HG02798 (cell line): ENCODE measurements around the gene LTBR.
A peak's percentile ranks its signal among the peaks of the same experiment; 100 is the strongest.
"Not testable (repeated sequence)": the region's sequence is repeated elsewhere in the genome, so short reads cannot be mapped to it uniquely, and the experiment has no call there.

Experiments used
- ATAC-seq: cut with Tn5 transposase; IDR thresholded peaks from one replicate; pipeline ENCODE4 v1.9.1; 2021; ENCODE audit warnings: mild to moderate bottlenecking; ENCODE audit not compliant: unreplicated experiment, poor library complexity

LTBR gene

GRCh38 chr12:6420364-6420763 lies 36.4 kb downstream of the LTBR start:
- no peak for ATAC-seq

- peak; percentile 46 for ATAC-seq
Measured at GRCh38 chr12:6423267-6424007, 39.5 kb downstream of the LTBR start.

GRCh38 chr12:6424008-6424347 lies 40.0 kb downstream of the LTBR start:
- ATAC-seq, result no peak

- ATAC-seq, result no peak
Measured at GRCh38 chr12:6424866-6425265, 40.9 kb downstream of the LTBR start.

- ATAC-seq, result peak; percentile 31
Measured at GRCh38 chr12:6425590-6426531, 41.9 kb downstream of the LTBR start.

- peak; percentile 72 for ATAC-seq
Measured at GRCh38 chr12:6426882-6427671, 43.1 kb downstream of the LTBR start.

GRCh38 chr12:6427796-6428195 lies 43.8 kb downstream of the LTBR start:
- not testable (repeated sequence) for ATAC-seq

GRCh38 chr12:6428326-6428725 lies 44.4 kb downstream of the LTBR start:
- ATAC-seq, result no peak

GRCh38 chr12:6430124-6430989 lies 46.4 kb downstream of the LTBR start:
- ATAC-seq, result no peak

- ATAC-seq, result no peak
Measured at GRCh38 chr12:6432991-6433390, 49.0 kb downstream of the LTBR start.

- no peak for ATAC-seq
Measured at GRCh38 chr12:6434205-6435140, 50.5 kb downstream of the LTBR start.

GRCh38 chr12:6435961-6436715 lies 52.2 kb downstream of the LTBR start:
- ATAC-seq, result no peak

GRCh38 chr12:6437586-6437985 lies 53.6 kb downstream of the LTBR start:
- no peak for ATAC-seq

- no peak for ATAC-seq
Measured at GRCh38 chr12:6438345-6438744, 54.4 kb downstream of the LTBR start.

GRCh38 chr12:6440391-6440790 lies 56.4 kb downstream of the LTBR start:
- ATAC-seq, result no peak
